Activated T-cell treated with anti-CD3 and anti-CD28 coated beads, Interleukin-2, amount 50 U/mL, for 72 hours (primary cell): ENCODE results near the gene AP1B1. TPM values are rescaled to one million over a fixed set of nuclear protein-coding genes. Genes with fewer than 3 reads are reported as not detected.

Experiments
- ATAC-seq, 2 donors: fragments of 150-1000 bp; cut with Tn5 transposase; replicated peaks in 1 of 2; 2 replicates each; pipeline ENCODE4 v1.10.0; 2021; ENCODE audit warnings: moderate library complexity in 2 of 2, mild to moderate bottlenecking in 1 of 2
- DNase-seq, 2 donors: peaks; one replicate each; pipeline ENCODE4 v3.0.0; 2021 to 2022; ENCODE audit warnings: mixed read lengths in 1 of 2
- H3K27ac Mint-ChIP-seq: one replicate; pipeline ENCODE4 v1.8.0; 2022; ENCODE audit warnings: mild to moderate bottlenecking, moderate library complexity, mixed read lengths
- H3K27me3 Mint-ChIP-seq: one replicate; pipeline ENCODE4 v1.8.0; 2022; ENCODE audit warnings: low read depth, mixed read lengths
- H3K36me3 Mint-ChIP-seq, 2 donors: one replicate each; pipeline ENCODE4 v1.8.0; 2022; ENCODE audit warnings: mixed read lengths in 2 of 2, mild to moderate bottlenecking in 1 of 2; ENCODE audit not compliant: insufficient read depth in 2 of 2
- H3K4me1 Mint-ChIP-seq: one replicate; pipeline ENCODE4 v1.8.0; 2022; ENCODE audit warnings: low read depth, mixed read lengths
- H3K4me3 Mint-ChIP-seq, 2 donors: one replicate each; pipeline ENCODE4 v1.8.0; 2022; ENCODE audit warnings: mild to moderate bottlenecking in 2 of 2, mixed read lengths in 2 of 2, moderate library complexity in 2 of 2
- H3K9me3 Mint-ChIP-seq, 2 donors: one replicate each; pipeline ENCODE4 v1.8.0; 2022; ENCODE audit warnings: mixed read lengths in 2 of 2
- total RNA-seq, 2 donors: library from RNA; stranded (reverse); gene quantifications; one replicate each; pipeline ENCODE4 v1.2.3, GENCODE V29; 2022

Gene AP1B1
- total RNA-seq, 2 donors from 2014 or later, result 57.9 to 59.8 TPM

- no peak overlapping the region for H3K27ac Mint-ChIP-seq
- no peaks in the 10 kb centered on the region for H3K27me3 Mint-ChIP-seq
- peaks cover 5 to 13% of the 10 kb centered on the region in 2 donors for H3K36me3 Mint-ChIP-seq
- DNase-seq (no peak), ATAC-seq (no peak)
- H3K4me1 Mint-ChIP-seq, result no peaks in the 10 kb centered on the region
- H3K9me3 Mint-ChIP-seq, result no peaks in the 10 kb centered on the region
- no peak overlapping the region for H3K4me3 Mint-ChIP-seq
Observed at GRCh38 chr22:29342577-29343312, 45.6 kb downstream of the AP1B1 start.

- H3K36me3 Mint-ChIP-seq, result peaks cover 5 to 13% of the 10 kb centered on the region in 2 donors
- H3K27me3 Mint-ChIP-seq, result no peaks in the 10 kb centered on the region
- H3K4me1 Mint-ChIP-seq, result no peaks in the 10 kb centered on the region
- H3K4me3 Mint-ChIP-seq, result no peak overlapping the region
- no peak overlapping the region for H3K27ac Mint-ChIP-seq
- no peak for DNase-seq
- no peak for ATAC-seq
- H3K9me3 Mint-ChIP-seq, result no peaks in the 10 kb centered on the region
Observed at GRCh38 chr22:29342177-29342576, 46.2 kb downstream of the AP1B1 start.

GRCh38 chr22:29341849-29342127, 46.6 kb downstream of the AP1B1 start:
- Mint-ChIP-seq H3K4me1 (no peaks in the 10 kb centered on the region), H3K27me3 (no peaks in the 10 kb centered on the region), H3K27ac (no peak overlapping the region), H3K9me3 (no peaks in the 10 kb centered on the region), H3K36me3 (peaks cover 5 to 13% of the 10 kb centered on the region in 2 donors), H3K4me3 (no peak overlapping the region)
- DNase-seq, result no peak
- ATAC-seq, result no peak

GRCh38 chr22:29341056-29341848, 47.1 kb downstream of the AP1B1 start:
- H3K9me3 Mint-ChIP-seq, result no peaks in the 10 kb centered on the region
- H3K27ac Mint-ChIP-seq, result no peak overlapping the region
- H3K36me3 Mint-ChIP-seq, result peaks cover 5 to 13% of the 10 kb centered on the region in 2 donors
- H3K4me3 Mint-ChIP-seq, result no peak overlapping the region
- DNase-seq (no peak), ATAC-seq (no peak)
- H3K4me1 Mint-ChIP-seq, result no peaks in the 10 kb centered on the region
- H3K27me3 Mint-ChIP-seq, result no peaks in the 10 kb centered on the region

- no peak overlapping the region for H3K4me3 Mint-ChIP-seq
- no peaks in the 10 kb centered on the region for H3K4me1 Mint-ChIP-seq
- no peak for ATAC-seq
- no peak for DNase-seq
- no peaks in the 10 kb centered on the region for H3K27me3 Mint-ChIP-seq
- peaks cover 4 to 10% of the 10 kb centered on the region in 2 donors for H3K36me3 Mint-ChIP-seq
- no peak overlapping the region for H3K27ac Mint-ChIP-seq
- no peaks in the 10 kb centered on the region for H3K9me3 Mint-ChIP-seq
Observed at GRCh38 chr22:29340566-29340965, 47.8 kb downstream of the AP1B1 start.

- DNase-seq (no peak), ATAC-seq (no peak)
- no peaks in the 10 kb centered on the region for H3K4me1 Mint-ChIP-seq
- no peaks in the 10 kb centered on the region for H3K9me3 Mint-ChIP-seq
- H3K27ac Mint-ChIP-seq, result no peak overlapping the region
- no peaks in the 10 kb centered on the region for H3K27me3 Mint-ChIP-seq
- H3K36me3 Mint-ChIP-seq, result peaks cover 4 to 10% of the 10 kb centered on the region in 2 donors
- H3K4me3 Mint-ChIP-seq, result no peak overlapping the region
Observed at GRCh38 chr22:29339381-29340235, 48.8 kb downstream of the AP1B1 start.

- no peak overlapping the region for H3K27ac Mint-ChIP-seq
- H3K27me3 Mint-ChIP-seq, result no peaks in the 10 kb centered on the region
- no peaks in the 10 kb centered on the region for H3K9me3 Mint-ChIP-seq
- H3K4me1 Mint-ChIP-seq, result no peaks in the 10 kb centered on the region
- DNase-seq, result no peak
- no peak for ATAC-seq
- peaks cover 2 to 7% of the 10 kb centered on the region in 2 donors for H3K36me3 Mint-ChIP-seq
- H3K4me3 Mint-ChIP-seq, result no peak overlapping the region
Observed at GRCh38 chr22:29338398-29338797, 50.0 kb downstream of the AP1B1 start.

GRCh38 chr22:29337631-29338284, 50.6 kb downstream of the AP1B1 start:
- Mint-ChIP-seq H3K9me3 (no peaks in the 10 kb centered on the region), H3K27ac (no peak overlapping the region), H3K4me1 (no peaks in the 10 kb centered on the region), H3K27me3 (no peaks in the 10 kb centered on the region), H3K4me3 (no peak overlapping the region), H3K36me3 (peaks cover 2 to 7% of the 10 kb centered on the region in 2 donors)
- no peak for ATAC-seq
- no peak for DNase-seq

GRCh38 chr22:29336751-29337490, 51.4 kb downstream of the AP1B1 start:
- H3K4me1 Mint-ChIP-seq, result no peaks in the 10 kb centered on the region
- H3K9me3 Mint-ChIP-seq, result no peaks in the 10 kb centered on the region
- ATAC-seq (no peak), DNase-seq (no peak)
- H3K27ac Mint-ChIP-seq, result no peak overlapping the region
- H3K4me3 Mint-ChIP-seq, result no peak overlapping the region
- H3K27me3 Mint-ChIP-seq, result no peaks in the 10 kb centered on the region
- H3K36me3 Mint-ChIP-seq, result peaks cover 2 to 7% of the 10 kb centered on the region in 2 donors

- Mint-ChIP-seq H3K27me3 (no peaks in the 10 kb centered on the region), H3K36me3 (peaks cover 2 to 7% of the 10 kb centered on the region in 2 donors), H3K27ac (no peak overlapping the region), H3K9me3 (no peaks in the 10 kb centered on the region), H3K4me1 (no peaks in the 10 kb centered on the region), H3K4me3 (no peak overlapping the region)
- DNase-seq (no peak), ATAC-seq (no peak)
Observed at GRCh38 chr22:29335656-29336055, 52.7 kb downstream of the AP1B1 start.

GRCh38 chr22:29334696-29335344, 53.5 kb downstream of the AP1B1 start:
- no peak for ATAC-seq
- DNase-seq, result no peak
- H3K4me3 Mint-ChIP-seq, result no peak overlapping the region
- H3K9me3 Mint-ChIP-seq, result no peaks in the 10 kb centered on the region
- no peaks in the 10 kb centered on the region for H3K27me3 Mint-ChIP-seq
- no peak overlapping the region for H3K27ac Mint-ChIP-seq
- peaks cover 2 to 7% of the 10 kb centered on the region in 2 donors for H3K36me3 Mint-ChIP-seq
- H3K4me1 Mint-ChIP-seq, result no peaks in the 10 kb centered on the region

GRCh38 chr22:29334148-29334547, 54.2 kb downstream of the AP1B1 start:
- Mint-ChIP-seq H3K4me3 (no peak overlapping the region), H3K9me3 (no peaks in the 10 kb centered on the region), H3K27ac (no peak overlapping the region), H3K4me1 (no peaks in the 10 kb centered on the region), H3K27me3 (no peaks in the 10 kb centered on the region), H3K36me3 (peaks cover 2 to 6% of the 10 kb centered on the region in 2 donors)
- no peak for ATAC-seq
- no peak for DNase-seq
